NCI-H510A treated with DMSO at 0.1 percent for 48 hours (cell line): ENCODE data around the gene STARD7.
A peak's percentile ranks its signal among the peaks of the same experiment; 100 is the strongest.
"Not testable (repeated sequence)": the region's sequence is repeated elsewhere in the genome, so short reads cannot be mapped to it uniquely, and the experiment has no call there.

Experiments used
- DNase-seq: peaks from one replicate; lab custom pipeline; 2025; lab: John Stamatoyannopoulos, UW

Gene STARD7

DNA sequence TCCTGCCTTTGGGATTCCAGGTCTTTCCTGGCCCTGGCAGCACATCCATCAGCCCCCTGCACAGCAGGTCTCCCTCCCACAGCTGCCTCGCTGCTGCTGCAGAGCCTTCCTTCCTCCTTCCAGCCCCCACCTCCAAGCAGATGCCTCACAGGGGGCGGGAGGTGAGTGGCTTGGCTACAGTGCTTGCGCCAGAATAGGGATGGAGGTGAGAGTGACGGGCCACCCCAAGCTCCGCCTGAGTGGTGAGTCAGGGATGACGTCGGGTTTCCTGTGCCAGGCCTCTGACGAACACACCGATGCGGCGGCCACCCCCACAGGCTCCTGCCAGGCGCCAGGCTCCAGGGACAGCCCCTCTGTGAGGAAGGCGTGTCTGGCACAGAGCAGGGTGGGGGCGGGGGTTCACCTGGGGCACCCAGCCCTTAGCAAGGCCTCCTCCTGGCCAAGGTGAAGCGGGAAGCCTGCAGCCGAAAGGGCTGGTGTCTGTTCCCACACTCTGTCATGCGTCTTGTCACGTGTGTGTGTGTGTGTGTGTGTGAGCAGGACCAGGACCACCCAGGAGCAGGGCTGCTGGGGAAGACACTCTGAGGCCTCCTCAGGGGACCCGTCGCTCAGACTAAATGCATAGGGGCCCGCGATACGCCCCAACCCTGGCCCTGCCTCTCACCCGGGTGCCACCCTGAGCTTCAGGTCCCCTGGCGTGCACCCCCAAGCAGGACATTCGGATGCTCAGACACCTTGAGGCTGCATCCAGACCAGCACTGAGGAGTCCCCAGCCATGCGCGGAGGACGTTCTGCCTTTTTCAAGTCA, 60.0 kb downstream of the STARD7 start:
- peak; percentile 60 for DNase-seq

DNA sequence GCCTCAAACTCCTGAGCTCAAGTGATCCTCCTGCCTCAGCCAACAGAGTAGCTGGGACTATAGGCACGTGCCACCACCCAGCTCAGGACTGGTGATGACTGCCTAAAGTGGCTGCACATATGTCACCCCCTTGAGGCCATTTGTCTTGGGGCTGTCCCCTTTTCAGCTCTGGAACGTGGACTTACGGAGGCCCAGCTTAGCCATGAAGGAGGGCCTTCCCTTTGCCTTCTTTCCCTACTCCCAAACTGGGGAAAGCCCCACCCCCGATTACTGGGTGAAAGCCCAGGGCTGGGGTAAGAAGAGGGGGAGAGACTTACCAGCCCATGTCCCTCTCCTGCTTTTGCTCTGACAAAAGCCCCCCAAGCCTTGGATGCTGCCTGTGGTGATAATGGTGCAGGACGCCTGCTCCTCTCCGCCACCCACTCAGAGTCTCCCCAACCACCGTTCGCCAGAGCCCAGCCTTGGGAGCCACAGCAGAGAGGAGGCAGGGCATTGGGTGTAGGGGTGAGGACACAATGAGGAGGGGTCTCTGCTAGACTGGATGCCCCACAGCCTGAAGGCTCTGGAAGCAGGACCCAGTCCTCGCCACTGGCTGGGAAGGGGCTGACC, 60.9 kb downstream of the STARD7 start:
- DNase-seq = no peak

DNA sequence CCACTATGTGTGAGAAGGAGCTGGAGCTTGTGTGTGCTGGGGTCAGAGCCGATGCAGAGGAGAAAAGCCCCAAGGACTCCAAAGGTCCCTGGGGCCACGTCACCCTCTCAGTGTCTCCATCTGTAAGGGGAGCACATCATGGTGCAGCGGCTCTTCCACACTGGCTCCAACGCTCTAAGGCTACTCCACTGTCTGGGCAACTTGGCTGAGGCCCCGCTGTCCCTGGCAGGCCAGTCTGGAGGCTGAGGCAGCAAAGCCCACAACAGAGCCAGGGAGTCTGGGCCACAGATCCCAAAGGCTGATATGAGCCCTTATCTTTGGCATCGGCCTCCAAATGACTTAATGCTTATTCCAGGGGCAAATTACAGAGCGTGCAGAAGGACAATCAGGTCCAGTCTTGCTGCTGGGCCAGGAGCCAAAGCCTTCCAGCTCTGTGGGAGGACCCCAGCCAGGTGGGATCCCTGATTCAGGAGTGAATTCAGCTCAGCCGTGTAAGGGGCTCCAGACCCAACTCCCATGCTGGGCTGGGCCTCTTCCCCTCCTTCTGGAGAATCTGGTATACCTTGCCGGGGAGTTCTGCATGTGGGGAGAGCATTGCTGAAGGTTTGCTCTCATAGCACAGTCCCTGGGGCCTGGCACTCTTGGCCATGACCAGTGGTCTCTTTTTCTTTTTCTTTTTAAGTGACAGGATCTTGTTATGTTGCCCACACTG, 61.6 kb downstream of the STARD7 start:
- no peak for DNase-seq

DNA sequence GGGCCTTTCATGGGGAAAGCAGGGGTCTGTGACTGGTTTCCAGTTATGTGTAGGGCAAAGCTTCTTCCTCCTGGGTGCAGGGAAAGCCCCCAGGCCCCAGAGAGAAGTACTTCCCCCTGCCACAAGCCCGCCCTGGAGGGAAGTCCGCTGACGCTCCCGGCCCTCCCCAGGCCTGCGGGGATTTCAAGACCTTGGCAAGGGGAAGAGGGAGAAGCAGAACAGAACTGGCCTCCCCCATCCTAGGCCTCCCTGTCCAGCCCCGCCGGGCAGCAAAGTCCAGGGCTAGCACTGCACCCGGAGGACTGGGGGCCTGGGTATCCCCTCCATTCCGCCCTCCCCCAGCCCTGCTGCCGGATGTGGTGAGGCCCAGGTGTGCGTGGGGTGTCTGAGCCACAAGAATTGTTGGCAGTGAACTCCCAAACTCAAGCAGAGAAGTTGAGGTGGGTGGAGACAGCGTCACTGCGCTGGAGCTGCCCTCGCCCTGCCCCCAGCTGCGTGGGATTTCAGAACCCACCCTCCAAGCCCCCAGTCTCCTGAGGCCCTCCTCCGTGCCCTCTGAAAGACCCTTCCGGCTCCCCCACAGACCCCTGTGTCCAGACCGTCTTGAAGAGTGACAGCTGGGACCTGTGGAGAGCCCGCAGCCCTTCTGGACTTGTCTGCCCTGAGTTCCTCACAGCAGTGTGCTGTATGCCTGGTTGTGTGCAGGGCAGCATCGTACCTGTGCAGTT, 62.3 kb downstream of the STARD7 start:
- DNase-seq = no peak

DNA sequence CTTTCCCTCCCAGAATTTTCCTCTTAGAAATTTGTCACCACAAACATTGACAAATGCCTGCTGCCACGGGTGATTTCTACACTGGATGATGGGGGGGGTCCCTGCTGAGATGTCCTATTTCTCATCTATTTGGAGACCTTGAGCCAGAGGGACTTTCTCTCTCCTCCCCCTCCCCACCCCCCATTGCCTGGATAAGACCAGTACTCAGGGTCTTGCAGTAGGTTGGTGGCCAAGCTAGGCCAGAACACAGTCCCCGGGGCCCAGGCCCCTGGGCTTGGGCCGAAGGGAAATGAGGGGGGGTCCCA, 62.8 kb downstream of the STARD7 start:
- no peak for DNase-seq

DNA sequence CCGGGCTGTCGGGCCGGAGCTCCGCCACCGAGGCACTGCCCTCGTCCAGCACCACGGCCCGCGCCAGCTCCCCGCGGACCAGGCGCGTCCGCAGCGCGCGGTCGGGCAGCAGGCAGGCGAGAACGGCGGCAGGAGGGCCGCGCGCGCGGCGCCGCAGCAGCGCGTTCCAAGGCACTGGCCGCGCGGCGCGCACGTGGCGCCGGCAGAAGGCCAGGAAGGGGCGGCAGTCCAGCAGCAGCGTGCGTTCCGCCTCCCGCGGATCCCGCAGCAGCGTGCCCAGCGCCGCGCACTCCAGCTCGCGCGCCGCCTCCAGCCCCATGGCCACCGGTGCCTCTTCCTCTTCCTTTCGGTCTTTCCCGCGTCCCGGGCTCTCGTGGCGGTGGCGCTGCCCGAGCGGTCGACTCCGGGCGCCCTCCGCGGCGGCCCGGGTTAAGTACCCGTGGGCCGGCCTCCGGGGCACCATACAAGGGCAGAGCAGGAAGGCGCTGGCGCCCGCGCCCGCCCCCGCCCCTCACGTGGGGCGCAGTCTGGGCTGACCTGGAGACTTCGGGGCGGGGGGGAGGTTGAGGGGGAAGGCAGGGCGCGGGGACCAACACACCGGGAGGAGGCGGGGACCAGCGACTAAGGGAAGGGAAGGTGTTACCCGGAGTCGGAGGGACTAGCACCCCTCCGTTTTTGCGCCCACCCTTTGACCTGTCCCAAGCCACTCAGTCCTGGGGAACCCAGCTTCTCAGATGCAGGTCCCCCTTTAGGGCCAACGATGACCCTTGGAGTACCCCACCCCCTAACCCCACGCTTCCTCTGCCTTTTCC, 63.4 kb downstream of the STARD7 start, which contains the start of gene DUSP2:
Gene DUSP2, minus strand, starts transcription at position 405 of the 812 bp plus-strand sequence. Its CDS starts 86 bp downstream, at position 319.
- peak; percentile 46 for DNase-seq

DNA sequence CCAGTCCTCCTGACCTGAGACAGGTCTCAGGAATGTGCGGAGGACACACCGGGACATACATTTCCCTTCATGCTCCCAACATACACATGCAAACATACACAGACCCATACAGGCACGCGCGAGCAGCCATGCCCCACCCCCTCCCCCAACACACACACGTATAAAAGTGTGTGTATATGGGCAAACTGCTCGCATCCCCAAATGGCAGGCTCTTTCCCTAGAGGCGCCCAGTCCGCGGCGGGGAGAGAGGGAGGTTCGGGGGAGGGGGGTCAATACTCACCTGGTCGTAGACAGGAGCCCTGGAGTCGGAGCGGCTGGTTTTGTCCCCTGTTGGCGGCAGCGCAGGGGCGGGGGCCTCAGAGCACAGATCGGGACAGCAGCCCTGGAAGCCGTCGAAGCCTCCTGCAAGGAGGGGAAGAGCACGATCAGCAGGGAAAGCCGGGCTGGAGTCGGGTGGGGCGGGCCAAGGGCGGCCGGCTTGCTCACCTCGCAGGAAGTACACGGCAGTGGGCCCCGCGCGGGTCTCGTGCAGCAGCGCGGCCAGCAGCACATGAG, 64.1 kb downstream of the STARD7 start:
- peak; percentile 38 for DNase-seq

DNA sequence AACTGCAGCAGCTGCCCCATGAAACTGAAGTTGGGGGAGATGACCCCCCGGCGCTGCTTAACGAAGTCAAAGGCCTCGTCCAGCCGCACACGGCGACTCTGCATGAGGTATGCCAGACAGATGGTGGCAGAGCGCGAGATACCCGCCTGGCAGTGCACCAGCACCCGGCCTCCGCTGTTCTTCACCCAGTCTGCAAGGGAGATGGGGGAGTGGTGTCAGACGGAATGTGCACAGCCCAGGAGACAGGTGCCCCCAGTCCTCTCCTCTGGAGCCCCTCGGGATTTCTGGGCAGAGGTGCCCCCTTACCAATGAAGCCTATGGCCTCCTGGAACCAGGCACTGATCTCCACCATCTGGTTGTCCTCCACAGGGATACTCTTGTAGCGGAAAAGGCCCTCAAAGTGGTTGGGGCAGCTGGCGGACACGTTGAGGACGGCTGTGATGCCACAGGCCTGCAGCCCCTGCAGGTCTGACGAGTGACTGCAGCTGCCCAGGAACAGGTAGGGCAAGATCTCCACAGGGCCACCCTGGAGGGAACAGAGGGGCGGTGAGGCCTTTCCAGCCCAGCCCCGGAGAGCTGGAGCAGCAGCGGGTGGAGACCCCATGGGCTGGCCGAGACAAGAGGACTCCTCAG, 64.7 kb downstream of the STARD7 start:
- DNase-seq = peak; percentile 53

DNA sequence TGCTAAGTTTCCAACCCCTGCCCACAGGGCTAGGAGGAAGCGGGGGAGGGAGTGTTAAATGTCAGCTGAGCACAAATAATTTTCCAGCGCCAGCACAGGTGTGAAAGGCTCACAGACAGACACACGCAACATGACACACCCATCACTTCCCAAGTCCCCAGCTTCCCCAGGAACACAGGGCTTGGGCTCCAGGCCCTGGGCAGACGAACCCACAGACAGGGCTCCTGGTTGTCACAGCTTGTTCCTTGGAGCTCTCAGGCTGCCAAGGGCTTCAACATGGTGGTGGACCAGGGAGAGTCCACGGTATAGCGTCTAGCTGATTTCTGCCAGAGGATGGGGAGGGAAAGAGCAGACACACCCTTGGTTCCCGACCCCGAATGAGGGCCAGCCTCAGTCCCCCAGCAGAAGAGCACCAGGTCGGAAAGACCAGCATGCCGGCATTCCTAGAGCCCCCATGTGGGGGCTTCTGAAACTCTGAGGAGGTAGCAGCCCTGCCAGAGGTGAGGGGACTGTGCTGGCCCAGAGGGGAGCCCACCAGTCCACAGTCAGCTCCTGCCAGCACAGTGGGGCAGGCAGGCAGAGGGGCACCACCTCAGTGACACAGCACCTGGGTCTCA, 65.3 kb downstream of the STARD7 start:
- no peak for DNase-seq

DNA sequence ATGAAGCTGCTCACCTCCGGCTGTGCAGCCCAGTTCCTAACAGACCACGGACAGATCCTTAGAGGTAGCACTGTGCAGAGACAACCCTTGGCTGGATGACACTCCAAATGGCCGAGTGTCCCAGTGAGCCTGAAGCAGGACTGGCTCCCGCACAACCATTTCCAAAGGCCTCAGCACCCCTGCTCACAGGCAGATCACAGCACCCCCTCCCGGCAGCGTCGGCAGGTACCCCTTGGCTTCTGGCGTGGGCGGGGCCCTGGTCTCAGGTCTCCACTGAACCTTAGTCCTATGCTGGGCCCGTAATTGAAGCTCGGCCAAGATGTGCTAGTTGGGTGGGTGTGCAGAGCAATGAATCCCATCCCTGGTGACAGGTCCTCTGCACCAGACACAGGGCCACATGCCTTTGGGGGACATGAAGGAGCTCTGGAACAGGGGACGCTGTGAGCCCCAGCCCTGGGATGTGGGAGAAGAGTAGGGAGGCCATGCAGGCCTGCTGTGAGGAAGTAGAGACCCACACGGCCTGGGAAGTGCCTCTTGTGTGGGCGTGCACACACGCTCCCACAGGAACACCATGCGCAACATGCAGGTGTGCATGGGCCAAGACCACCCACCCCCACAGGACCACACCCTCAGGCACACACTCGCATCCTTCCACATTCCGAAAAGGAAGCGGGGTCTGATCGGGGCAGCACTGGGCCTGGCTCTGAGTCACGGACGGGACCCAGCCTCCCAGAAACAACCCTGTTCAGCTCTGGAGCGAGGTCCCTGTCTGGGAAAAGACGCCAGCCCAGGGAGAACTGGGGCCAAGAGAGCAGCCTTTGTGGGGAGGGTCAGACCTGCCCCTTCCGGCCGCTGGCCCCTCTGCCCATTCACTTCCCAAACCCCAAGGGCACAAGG, 66.2 kb downstream of the STARD7 start:
- DNase-seq = no peak

DNA sequence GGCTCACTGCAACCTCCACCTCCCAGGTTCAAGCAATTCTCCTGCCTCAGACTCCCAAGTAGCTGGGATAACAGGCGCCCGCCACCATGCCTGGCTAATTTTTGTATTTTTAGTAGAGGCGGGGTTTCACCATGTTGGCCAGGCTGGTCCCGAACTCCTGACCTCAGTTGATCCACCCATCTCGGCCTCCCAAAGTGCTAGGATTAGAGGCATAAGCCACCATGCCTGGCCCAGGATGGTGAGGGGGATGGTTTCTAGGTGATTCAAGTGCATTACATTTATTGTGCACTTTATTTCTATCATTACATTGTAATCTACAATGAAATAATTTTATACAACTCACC, 67.0 kb downstream of the STARD7 start:
- not testable (repeated sequence) for DNase-seq

DNA sequence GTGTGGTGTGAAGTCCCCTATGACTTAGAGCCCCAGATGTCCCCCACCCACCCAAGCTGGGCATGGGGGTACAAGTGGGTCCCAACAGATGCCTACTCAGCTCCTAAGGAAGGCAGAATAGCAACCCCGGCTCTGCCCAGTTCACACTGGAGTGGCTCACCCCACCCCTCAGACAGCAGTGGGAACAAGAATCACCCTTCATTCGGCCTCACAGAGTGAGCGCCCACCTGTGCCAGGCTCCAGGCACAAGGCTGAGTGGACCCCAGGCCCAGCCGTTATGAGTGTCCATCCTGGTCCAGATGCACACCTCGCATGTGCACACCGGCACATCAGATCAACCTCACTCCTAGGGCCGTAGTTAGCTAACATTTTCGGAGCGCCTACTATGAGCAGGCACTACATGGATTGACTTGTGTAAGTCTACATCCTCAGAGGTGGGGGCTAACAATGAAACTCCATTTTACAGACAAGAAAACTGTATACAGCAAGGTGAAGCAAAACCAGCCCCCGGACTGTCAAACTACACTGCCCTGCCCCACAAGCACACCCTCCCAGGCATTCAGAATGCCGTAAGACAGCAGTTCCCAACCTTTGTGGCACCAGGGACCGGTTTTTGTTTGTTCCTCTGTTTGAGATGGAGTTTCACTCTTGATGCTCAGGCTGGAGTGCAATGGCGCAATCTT, 67.5 kb downstream of the STARD7 start:
- no peak for DNase-seq

DNA sequence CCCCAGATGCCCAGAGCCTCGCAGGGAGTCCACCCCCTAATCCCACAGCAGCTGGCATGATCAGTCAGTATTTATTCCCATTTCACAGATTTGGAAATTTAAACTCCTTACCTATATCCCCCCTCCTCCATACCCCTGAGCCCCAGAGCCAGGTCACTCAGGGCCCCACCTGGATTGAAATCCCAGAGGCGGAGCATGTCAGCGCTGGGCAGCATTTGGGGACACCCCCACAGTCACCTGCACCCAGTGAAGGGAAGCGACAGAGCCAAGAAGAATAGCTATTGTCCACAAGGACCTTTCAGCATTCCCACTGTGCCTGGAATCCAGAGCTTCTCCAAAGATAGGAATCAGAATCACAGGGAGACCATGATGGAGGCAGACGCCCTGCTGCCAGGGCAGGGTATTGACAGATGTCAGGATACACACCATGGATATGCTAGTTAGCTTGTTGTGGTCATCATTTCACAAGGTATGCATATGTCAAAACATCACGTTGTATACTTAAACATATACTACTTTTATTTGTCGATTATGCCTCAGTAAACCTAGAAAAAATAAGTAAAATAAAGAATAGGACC, 69.4 kb downstream of the STARD7 start:
- DNase-seq = no peak

DNA sequence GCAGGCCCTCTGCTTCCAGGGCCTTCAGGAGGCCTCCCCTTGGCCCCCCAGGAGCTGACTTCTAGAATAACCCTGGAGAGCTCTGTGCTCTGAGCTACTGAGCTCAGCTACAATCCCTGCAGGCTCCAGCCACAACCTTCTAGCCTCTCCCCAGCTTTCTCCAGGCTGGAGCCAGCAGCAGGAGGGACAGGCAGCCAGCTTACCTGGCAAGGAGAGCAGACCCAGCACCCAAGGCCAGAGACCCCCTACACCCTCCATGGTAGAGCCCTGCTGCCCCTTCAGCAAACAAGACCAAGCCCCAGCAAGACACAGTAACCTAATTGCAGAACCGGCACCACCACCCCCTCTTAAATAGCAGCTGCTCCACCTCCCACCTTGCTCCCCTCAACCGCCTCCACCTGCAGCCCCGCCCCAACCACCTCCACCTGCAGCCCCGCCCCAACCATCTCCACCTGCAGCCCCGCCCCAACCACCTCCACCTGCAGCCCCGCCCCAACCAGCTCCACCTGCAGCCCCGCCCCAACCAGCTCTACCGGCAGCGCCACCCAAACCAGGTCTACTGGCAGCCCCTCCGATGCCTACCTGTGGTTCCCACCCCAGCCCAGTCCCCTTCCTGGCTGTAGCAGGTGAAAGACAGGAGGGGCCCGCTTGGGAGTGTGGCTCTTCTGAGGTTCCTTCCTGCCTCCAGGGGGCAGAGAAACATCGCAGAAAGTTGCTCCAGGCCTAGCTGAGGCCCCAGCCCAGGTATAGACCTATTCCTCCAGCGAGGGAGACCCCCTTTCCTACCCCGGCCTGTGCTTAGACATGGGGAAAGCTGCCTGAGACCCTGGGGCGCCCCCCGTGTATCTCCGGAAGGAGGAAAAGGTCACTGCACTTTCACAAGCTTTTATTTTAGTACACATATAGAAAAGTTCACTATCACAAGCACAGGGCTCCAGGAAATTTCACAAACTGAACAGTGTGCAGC, 70.2 kb downstream of the STARD7 start, which contains the start of gene ASTL:
Gene ASTL, minus strand, starts transcription at position 324 of the 967 bp plus-strand sequence. Its CDS starts 66 bp downstream, at position 258.
- peak; percentile 40 for DNase-seq

DNA sequence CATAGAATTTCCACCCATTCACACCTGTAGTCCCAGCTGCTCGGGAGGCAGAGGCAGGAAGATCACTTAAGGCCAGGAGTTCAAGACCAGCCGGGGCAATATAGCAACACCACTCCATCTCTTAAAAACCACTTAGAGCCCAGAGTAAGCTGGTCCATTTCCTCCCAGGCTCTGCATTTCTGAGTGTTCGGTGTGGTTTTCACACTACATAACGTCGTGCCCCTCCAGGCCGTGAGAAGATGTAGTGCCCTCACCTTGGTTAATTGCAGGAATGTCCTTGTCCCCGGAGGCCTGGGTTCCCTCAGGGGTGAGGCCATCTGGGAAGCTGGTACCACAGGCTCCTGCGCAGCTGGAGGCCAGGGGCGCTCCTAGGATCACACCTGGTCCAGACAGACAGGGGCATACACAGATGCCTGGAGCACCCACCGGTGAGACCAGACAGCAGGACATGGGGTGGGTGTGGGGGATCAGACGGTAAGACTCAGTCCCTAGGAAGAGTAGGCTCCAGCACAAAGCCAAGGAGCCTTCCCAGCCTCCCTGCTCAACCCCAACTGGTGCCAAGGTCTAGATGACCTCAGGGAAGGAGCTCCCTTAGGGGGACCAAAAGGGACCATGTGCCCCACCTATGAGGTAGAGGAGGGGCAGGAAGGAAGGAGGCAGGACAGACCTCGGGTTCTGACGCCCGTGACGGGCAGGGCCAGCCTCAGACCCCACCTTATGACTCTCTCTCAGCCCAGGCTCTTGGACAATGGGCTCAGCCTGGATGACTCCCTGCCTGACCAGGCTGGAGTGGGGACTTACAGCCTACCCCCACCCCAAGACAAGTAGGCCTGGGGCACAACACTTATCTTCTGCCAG, 71.1 kb downstream of the STARD7 start:
- no peak for DNase-seq

DNA sequence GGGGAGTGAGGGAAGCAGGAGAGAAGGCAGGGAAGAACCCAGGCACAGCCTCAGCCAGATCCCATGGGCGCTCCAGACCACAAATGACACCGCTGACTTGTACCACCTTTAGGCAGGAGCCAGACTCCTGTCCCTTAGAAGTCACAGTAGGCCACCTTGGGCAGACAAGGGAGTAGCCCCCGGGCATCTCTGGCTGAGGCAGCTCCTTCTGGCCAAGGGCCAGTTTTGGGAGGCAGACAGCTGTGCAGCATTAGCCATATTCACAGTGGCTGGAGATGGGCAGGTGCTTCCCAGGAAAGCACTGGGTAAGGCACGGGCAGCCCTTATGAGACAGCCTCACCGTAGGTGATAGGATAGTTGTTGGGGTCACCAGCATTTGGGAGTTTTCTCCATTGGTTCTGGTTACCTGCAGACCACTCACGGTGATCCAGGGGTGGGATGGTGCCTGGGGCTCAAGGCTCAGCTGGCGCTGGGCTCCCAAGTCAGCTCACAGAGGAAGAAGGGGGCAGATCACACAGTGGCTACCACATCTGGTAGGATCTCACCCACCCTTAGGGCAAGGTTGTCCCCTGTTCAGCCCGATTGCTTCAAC, 72.4 kb downstream of the STARD7 start:
- DNase-seq = no peak
